NCI-H2029 (cell line): Measurements from ENCODE around the gene KCNT2.

Source experiments
- DNase-seq: peaks from one replicate; lab custom pipeline; 2025; lab: John Stamatoyannopoulos, UW

KCNT2 gene

GRCh38 chr1:196393742-196394141, 214.5 kb downstream of the KCNT2 start:
- DNase-seq, result no peak

GRCh38 chr1:196393282-196393681, 215.0 kb downstream of the KCNT2 start:
- DNase-seq, result no peak

GRCh38 chr1:196387766-196388165, 220.5 kb downstream of the KCNT2 start:
- no peak for DNase-seq

GRCh38 chr1:196385109-196385508, 223.1 kb downstream of the KCNT2 start:
- no peak for DNase-seq

GRCh38 chr1:196382383-196382782, 225.9 kb downstream of the KCNT2 start:
- DNase-seq, result no peak

GRCh38 chr1:196381544-196381943, 226.7 kb downstream of the KCNT2 start:
- DNase-seq, result no peak

GRCh38 chr1:196380316-196380715, 227.9 kb downstream of the KCNT2 start:
- DNase-seq, result peak; percentile 55

GRCh38 chr1:196377811-196378210, 230.4 kb downstream of the KCNT2 start:
- no peak for DNase-seq

- no peak for DNase-seq
Measured at GRCh38 chr1:196376630-196377328, 231.5 kb downstream of the KCNT2 start.

- DNase-seq, result no peak
Measured at GRCh38 chr1:196373798-196374197, 234.4 kb downstream of the KCNT2 start.

GRCh38 chr1:196372896-196373536, 235.2 kb downstream of the KCNT2 start:
- peak; percentile 5 for DNase-seq

GRCh38 chr1:196367838-196368237, 240.4 kb downstream of the KCNT2 start:
- DNase-seq, result no peak

GRCh38 chr1:196366817-196367495, 241.3 kb downstream of the KCNT2 start:
- DNase-seq, result no peak

- no peak for DNase-seq
Measured at GRCh38 chr1:196361112-196361714, 247.0 kb downstream of the KCNT2 start.

- DNase-seq, result no peak
Measured at GRCh38 chr1:196357913-196358312, 250.3 kb downstream of the KCNT2 start.

GRCh38 chr1:196355206-196355786, 252.9 kb downstream of the KCNT2 start:
- no peak for DNase-seq

- DNase-seq, result no peak
Measured at GRCh38 chr1:196344453-196344852, 263.8 kb downstream of the KCNT2 start.

- peak; percentile 0 for DNase-seq
Measured at GRCh38 chr1:196324345-196324744, 283.9 kb downstream of the KCNT2 start.

- DNase-seq, result no peak
Measured at GRCh38 chr1:196323869-196324268, 284.4 kb downstream of the KCNT2 start.

- DNase-seq, result no peak
Measured at GRCh38 chr1:196319301-196319700, 288.9 kb downstream of the KCNT2 start.

GRCh38 chr1:196317535-196318522, 290.4 kb downstream of the KCNT2 start:
- DNase-seq, result peak; percentile 9
